ENCODE measurements around the gene ART5.
"Not testable (repeated sequence)": the region's sequence is repeated elsewhere in the genome, so short reads cannot be mapped to it uniquely, and the experiment has no call there.

ART5 gene

DNA sequence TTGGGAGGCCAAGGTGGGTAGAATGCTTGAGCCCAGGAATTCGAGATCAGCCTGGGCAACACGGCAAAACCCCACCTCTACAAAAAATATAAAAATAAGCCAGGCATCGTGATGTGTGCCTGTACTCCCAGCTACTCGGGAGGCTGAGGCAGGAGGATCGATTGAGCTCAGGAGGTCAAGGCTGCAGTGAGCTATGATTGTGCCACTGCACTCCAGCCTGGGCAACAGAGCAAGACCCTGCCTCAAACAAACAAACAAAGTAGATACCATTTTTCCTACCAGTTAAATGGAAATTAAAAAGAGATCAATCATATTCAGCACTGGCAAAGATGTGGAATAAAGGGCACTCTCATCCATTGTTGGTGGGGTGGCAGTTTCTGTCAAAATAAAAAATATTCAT is 15.5 kb upstream of the ART5 start:
- DNase-seq (ENCODE audit: low read depth, low spot score) = not testable (repeated sequence)

DNA sequence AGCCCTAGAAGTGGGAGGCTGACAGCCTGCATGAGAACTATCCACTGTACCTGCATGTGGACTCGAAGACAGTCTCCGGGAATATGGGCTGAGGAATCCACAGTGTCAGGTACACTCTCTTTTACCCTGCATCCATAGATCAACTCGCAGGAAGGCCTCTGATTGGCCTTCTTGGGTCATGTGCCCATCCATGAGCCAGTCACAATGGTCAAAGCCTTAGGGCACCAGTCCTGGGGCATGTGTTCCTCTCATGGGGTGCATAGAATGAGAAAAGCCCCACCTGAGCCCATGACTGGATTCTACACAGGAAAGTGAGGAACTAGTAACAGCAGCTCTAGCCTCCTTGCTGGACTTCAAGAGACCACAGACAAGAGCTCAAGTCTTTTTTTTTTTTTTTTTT is 13.8 kb upstream of the ART5 start:
- DNase-seq (ENCODE audit: low read depth, low spot score) = no peak

DNA sequence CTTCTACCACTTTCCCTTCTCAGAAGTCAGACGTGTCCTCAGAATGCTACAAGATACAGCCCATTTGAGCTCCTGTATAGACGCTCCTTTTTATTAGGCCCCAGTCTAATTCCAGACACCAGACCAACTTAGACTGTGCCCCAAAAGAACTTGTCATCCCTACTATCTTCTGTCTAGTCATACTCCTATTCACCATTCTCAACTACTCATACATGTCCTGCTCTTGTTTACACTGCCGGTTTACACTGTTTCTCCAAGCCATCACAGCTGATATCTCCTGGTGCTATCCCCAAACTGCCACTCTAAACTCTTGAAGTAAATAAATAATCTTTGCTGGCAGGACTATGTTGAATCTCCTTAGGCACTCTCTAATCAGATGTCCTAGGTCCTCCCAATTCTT is 10.7 kb upstream of the ART5 start:
- DNase-seq (ENCODE audit: low read depth, low spot score) = not testable (repeated sequence)

DNA sequence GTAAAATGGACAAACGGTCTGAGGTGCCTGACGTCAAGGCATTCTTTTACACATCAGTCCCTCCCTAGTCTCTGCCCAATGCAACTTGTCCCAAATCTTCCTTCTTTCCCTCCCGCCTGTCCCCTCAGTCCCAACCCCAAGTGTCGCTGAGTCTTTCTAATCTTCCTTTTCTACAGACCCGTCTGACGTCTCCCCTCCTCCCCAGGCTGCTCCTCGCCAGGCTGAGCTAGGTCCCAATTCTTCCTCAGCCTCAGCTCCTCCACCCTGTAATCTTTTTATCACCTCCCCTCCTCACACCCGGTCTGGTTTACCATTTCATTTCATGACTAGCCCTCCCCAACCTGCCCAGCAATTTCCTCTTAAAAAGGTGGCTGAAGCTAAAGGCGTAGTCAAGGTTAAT is 7.6 kb upstream of the ART5 start:
- DNase-seq (ENCODE audit: low read depth, low spot score) = not testable (repeated sequence)

DNA sequence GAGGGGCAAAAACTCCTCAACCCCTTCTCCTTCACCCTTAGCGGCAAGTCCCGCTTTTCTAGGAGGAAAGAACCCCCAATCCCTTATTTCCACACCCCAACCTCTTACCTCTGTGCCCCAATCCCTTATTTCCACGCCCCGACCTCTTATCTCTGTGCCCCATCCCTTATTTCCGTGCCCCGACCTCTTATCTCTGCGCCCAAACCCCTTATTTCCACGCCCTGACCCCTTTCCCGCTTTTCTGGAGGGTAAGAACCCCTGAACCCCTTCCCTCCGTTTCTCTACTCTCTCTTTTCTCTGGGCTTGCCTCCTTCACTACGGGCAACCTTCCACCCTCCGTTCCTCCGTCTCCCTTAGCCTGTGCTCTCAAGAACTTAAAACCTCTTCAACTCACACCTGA is 7.1 kb upstream of the ART5 start:
- DNase-seq (ENCODE audit: low read depth, low spot score) = not testable (repeated sequence)

DNA sequence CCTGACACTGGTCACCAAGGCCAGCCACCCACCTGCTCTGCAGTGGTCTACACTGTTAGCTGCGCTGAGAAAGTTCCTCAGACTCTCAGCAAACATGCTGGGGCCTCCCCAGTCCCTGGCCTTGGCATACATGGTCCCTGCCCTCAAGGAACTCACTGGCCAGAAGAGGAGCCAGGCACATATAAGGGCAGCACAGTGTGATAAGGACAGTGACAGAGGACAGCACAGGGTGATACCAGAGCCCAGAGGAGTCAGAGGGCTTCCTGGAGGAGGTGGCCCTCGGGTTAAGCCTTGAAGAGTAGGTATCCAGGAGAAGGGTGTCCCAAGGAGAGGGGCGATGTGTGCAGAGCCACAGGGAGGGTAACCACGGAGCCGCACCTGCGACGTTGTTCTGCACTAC is 3.8 kb upstream of the ART5 start:
- no peak for DNase-seq (ENCODE audit: low read depth, low spot score)

DNA sequence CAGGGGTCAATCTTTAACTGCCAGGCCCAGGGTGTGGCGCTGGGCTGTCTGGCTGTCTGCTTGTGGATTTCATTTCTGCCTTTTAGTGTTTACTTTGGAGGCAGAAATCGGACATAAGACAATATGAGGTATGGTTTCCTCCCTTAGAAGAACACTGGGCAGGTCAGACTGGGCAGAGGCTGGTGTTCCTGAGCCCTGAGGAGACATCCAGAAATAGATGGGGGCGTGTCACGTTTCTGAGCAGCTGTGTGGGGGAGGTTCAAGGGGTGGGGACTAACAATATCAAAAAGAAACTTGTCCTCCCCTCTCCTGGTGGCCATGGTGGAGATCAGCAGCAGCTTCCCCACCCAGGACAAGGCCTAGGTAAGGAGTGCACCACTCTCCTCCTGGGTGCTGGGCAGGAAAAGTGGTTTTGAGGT is 3.0 kb upstream of the ART5 start, which contains the start of gene ART1:
Gene ART1 (plus strand): TSS at position 312 of the 419 bp plus-strand sequence. CDS start 14,086 bp downstream, outside the sequence.
- DNase-seq (ENCODE audit: low read depth, low spot score) = no peak

DNA sequence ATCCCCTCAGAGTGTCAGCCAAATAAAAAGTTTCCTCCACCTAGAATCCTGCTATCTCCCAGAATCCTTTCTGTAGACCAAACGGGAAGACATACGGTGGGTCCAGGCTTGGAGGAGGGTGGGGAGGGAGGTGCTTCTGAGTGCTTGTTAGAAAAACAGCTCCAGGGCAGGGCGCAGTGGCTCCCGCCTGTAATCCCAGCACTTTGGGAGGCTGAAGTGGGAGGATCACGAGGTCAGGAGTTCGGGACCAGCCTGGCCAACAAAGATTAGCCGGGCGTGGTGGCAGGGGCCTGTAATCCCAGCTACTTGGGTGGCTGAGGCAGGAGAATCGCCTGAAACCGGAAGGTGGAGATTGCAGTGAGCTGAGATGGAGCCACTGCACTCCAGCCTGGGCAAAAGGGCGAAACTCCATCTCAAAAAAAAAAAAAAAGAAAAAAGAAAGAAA is 1.3 kb upstream of the ART5 start:
- DNase-seq (ENCODE audit: low read depth, low spot score) = not testable (repeated sequence)

DNA sequence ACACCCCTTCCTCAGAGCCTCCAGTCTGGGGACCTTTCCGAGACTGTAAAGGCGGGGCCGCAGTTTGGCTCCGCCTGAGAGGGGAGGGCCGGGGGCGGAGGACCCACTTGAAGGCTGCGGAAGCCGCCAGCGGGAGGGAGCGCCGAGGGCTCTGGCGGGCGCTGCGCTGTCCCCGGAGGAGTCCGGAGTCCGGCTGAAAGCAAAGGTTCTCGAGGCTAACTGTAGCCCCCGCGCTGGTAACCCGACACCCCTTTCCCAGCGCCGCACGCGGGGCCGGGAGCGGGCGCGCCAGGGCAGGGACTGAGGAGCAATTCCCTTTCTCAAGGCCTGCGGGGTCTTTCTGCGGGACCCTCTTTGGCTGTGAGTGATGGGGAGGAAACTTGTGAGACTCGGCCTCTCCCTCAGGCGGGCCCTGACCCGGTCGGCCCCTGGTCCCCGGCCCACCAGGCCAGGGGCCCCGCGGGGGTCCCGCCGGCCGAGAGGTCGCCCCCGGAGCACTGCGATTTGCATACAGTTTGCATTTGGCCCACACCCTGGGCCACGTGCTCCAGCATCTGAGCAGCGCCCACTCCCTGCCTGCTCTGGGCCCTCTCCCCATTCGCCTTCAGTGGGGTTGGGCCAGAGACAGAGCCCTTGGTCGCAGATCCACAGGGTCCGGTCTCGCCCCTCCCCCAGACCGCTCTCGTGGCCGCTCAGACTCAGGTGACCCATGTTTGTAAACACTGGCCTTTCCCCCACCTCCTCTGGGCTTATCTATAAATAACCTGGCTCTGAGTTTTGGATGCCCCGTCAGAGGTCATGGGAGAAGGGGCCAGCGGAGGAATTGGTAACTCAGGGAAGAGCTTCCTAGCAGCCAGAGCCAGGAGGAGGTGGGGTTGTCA is 519 bp upstream of the ART5 start:
- DNase-seq (ENCODE audit: low read depth, low spot score) = peak; percentile 11

DNA sequence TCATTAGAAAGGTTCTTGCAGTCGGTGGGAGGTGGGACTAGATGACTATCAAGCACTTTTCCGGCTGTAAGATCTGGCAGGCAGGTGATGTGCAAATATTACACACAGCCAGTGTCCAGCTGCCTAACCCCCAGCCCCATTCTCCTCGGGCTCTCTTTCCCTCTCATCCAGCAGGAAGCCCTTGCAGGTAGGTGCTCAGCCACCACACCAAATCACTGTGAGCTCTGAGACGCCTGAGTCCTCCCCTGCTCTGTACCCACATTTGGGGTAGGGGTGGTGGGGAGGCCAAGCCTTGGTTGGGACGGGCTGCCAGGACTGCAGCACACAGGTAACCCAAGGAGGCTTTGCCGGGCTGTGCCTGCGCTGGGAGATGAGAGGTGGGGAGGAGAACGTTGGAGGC is 601 bp downstream of the ART5 start:
- no peak for DNase-seq (ENCODE audit: low read depth, low spot score)

DNA sequence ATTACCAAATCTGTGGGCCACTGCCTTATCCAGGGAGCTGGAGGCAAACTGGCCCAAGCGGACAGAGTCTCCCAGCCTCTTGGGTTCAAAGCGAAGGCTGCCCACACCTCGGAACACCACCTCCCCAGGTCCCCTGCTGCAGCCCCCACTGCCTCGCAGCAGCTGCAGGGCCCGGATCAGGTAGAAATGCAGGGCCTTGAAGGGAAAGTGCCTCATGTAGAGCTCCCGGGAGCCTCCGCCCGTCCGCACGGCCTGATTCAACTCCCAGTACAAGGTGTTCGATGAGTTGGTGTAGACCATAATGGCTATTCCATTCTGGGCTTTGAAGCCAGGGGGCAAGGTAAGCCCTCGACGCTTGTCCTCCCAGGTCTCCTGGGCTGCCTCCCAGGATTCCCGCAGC is 2.0 kb downstream of the ART5 start:
- DNase-seq (ENCODE audit: low read depth, low spot score) = no peak

DNA sequence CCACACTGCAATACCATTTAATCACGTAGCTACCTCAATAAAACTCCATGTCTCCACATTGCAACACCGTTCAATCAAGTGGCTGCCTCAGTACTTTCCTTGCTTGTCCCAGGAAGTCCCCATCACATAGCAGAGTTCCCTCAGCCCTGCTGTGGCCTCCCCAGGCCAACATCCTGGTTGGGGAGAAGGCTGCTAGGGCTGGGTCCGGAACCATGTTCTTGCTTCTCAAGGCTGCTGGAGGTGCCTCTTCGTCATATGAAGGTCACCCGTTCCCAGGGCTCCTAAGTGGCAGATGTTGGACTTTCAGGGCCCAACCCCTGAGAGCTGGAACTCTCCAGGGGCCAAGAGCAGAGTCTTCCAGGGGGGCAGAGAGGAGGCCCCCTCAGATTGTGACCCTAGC is 3.3 kb downstream of the ART5 start:
- no peak for DNase-seq (ENCODE audit: low read depth, low spot score)

DNA sequence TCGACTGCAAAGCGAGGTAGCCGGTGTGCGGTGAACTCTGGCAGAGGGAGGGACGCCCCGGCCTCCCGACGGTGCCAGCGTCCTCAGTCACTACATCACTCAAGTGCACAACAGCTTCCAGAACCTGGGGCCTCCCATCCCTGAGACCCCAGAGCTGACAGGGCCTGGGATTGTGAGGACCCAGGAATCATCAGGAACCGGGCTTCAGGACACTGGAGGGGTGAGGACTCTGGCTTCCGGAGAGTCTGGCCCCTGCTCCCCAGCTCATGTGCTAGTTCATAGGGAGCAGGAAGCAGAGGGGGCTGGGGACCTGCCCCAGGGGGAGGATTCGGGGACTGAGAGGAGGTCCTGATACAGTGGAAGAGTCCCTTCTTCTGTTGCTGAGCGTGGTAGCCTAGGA is 4.6 kb downstream of the ART5 start:
- no peak for DNase-seq (ENCODE audit: low read depth, low spot score)

DNA sequence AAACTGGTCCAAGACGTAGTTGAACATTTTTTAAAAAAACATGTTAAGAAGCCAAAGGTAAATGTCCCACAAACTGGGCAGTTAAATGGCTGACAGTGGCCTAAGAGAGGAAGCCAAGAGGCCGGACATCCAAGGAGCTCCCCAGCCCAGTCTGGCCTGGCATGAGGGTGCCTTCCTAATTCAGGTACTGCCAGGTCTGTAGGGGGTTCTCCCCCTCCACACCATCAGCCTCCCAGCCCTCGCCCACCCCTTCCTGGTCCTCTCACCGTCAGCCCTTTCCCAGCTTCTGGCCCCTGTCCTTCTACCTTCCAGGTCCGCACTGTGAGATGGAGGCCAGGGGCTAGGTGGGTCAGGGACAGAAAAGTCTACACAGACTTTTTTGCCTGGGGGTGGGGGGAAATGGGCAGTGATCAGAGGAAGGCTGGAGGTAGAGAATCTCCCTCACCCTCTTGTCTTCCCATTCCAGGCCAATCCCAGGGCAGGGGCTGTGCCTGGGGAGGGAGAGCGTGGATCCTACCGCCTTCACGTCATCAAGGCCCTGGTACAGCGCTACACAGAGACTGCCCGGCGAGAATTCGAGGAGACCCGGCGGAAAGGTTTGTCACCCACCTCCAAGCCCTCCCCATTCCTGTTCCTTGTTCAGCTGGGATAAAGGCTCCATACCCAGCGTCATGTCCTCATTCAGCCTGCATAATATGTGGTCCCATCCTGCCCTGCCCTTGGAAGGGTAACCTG is 6.0 kb downstream of the ART5 start:
- DNase-seq (ENCODE audit: low read depth, low spot score) = no peak

DNA sequence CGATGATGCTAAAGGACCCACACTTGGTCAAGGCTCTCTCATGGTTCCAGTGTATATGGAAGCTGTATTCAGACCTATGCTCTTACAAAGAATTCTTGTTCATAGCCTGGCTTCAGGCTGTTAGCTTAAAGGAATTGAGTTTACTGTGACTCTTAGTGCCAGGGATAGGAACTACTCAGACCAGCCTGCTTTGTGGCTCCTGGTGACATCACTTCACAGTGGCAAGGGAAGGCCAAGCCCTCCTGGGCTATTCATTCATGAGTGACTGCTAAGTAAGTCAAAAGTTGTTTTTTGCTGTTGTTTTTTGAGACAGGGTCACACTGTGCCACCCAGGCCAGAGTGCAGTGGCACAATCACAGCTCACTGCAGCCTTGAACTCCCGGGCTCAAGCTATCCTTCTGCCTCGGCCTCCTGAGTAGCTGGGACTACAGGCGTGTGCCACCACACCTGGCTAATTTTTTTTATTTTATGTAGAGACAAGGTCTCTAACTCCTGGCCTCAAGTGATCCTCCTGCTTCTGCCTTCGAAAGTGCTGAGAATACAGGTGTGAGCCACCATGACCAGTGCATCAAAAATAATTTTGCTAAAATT is 9.6 kb downstream of the ART5 start:
- no peak for DNase-seq (ENCODE audit: low read depth, low spot score)

DNA sequence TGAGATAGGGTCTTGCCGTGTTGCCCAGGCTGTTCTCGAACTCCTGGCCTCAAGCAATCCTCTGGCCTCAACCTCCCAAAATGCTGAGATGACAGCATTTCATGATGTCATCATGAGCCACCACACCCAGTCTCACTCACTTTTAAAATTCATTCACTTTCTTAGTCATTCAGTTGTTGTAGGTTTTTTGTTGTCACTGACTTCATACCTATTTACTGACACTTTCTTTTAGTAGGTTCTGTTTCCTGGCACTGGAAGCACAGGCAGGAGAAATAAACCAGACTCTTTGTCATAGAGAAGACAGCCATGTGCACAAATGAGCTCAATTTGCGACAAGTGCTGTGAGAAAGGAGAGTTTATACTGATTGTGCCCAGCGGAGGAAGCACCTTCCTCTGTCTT is 10.5 kb downstream of the ART5 start:
- no peak for DNase-seq (ENCODE audit: low read depth, low spot score)

DNA sequence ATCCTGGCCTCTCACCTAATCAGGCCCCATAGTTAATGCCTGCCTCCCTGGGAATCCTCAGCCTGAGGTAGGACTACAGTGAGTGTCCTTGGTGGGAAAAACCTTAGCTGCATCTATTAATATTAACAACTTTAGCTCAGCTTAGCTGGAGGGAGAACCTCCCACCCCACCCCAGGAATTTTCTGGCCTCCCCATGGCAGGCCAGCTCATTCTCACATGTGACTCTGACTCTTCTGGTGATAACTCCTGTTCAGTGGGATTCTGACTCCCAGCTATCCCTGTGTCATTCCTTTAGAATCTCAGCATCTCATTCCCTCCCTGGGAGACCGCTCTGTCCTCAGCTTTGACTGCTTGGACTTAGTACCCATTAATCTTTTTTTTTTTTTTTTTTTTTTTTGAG is 14.5 kb downstream of the ART5 start:
- no peak for DNase-seq (ENCODE audit: low read depth, low spot score)

DNA sequence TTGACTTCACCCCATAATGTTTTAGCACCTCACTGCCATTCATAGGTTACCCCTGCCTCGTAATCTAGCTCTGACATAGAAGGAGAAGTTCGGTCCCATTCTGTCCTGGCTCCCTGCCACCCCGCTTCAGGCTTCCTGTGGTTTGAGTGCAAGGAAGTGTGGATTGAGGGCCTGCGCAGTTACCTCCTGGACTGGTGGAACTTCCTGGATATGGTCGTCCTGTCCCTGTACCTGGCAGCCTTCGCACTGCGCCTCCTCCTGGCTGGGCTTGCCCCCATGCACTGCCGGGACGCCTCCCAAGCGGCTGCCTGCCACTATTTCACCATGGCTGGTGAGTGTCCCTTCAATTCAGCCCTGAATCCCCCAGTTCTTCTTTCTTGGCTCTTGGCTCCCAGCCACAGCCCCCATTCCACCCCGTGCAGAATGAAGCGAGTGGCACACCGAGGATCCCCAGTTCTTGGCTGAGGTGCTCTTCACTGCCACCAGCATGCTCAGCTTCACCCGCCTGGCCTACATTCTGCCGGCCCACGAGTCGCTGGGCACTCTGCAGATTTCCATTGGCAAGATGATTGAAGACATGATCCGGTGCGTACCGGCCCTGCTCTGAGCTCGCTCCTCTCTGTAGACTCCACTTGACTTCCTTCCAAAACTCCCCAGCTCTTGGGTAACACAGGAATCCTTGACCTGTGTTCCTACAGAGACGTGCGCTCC is 15.4 kb downstream of the ART5 start:
- no peak for DNase-seq (ENCODE audit: low read depth, low spot score)

DNA sequence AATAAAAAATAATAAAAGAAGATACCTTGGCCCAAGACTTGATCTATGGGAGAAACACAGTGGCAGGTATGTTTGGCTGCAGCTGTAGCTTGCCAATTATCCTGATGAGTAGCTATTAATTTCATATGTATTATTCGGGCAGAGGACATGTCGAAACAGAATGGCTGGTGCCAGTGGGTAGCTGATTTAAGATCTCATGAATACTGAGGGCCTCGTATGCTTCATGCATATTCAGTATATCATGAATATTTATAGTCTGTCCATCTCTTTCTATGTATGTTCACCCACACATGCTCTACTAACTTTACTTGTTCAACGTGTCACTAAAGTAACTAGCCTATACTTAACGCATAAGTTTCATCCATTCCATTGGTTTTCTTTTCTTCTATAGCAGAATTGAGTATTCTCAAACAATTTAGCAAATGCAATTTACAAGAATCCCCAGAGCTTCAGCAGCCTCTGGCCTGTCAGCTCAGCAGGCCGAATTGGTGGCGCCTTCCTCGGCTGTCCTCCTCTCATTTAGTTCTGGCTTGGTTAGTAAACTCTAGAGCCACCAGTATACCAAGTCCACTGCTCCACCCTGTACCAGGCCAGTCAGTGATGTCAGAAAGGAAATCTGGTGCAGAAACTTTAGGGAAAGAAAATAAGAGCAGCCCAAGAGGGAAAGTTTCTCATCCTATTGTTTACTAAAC is 17.9 kb downstream of the ART5 start:
- no peak for DNase-seq (ENCODE audit: low read depth, low spot score)

DNA sequence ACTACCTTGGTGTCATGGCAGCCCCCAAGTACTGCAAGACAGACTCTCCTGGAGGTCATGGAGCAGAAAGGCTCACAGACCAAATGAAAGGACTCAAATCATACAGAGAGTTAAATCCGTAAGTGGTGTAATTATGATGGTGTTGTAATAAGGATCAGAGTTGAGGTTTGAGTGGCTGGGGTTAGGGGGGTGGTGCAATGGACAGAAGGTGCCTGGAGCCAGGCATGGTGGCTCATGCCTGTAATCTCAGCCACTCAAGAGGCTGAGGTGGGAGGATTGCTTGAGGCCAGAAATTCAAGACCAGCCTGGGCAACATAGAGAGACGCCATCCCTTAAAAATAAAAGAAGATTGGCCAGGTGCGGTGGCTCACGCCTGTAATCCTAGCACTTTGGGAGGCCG is 18.7 kb downstream of the ART5 start:
- DNase-seq (ENCODE audit: low read depth, low spot score) = no peak

DNA sequence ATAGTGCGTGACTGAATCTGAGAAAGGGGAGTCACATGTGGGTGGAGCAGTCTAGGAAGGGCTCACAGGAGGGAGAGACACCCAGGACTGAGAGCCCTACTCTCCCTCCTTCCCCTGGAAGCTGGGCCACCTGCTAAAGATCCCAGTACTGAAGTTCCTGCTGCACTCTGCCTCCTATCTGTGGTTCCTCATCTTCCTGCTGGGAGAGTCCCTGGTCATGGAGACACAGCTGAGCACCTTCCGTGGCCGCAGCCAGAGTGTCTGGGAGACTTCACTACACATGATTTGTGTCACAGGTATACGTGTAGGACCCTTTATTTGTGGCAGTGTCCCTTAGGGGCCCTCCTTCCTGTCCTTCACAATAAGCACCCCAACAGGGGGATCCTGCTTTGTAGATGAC is 19.3 kb downstream of the ART5 start:
- DNase-seq (ENCODE audit: low read depth, low spot score) = no peak

Measured in activated CD4-positive, CD25-positive, alpha-beta regulatory T cell treated with anti-CD3 and anti-CD28 coated beads, Interleukin-2, amount 50 U/mL, for 16 hours (primary cell).